ENCODE measurements around the gene TFF2.

Gene TFF2

GRCh38 chr21:42364304-42364865, 13.6 kb upstream of the TFF2 start:
- no peak for DNase-seq

- no peak for DNase-seq
Measured at GRCh38 chr21:42363312-42363711, 12.5 kb upstream of the TFF2 start.

GRCh38 chr21:42362700-42363099, 11.9 kb upstream of the TFF2 start:
- DNase-seq, result no peak

- no peak for DNase-seq
Measured at GRCh38 chr21:42362198-42362597, 11.4 kb upstream of the TFF2 start.

- no peak for DNase-seq
Measured at GRCh38 chr21:42361286-42361685, 10.5 kb upstream of the TFF2 start.

DNA sequence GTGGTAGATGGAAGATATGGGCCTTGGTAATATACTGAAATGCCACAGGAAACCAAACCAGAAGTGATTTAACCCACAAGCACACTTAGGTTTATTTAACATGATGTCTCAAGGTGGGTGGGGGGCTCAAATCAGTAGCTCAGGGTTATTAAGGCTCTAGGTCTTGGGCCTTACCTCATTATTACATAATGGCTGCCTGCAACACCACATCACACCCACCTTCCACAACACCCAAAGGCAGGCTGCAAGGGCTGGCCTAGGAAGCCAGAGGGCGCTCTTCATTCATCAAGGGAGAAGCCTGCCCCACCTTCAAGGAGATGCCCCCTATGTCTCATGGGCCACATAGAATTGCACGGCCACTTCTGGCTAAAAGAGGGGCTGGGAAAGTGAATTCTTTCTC, 9.5 kb upstream of the TFF2 start:
- DNase-seq, result no peak

GRCh38 chr21:42358937-42359336, 8.1 kb upstream of the TFF2 start:
- no peak for DNase-seq

- DNase-seq, result no peak
Measured at GRCh38 chr21:42358261-42358660, 7.5 kb upstream of the TFF2 start.

DNA sequence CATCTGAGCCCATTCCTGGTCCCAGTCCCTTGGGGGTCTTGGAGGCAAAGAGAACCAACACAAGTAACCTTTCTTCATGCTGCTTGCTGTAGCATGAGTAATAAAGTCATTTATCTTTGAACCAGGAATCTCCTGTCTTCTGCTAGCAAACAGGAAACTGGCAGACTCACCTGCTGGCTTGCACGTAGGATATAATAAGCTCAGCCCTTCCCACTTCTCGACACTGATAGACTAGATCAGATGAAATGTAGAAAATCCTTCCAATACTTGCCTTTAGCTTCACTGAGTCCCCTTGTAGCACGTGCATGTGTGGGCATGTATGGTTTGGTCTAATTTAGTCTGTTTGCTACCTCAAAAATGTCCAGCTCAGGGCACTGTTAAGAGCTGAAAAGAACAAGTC, 6.5 kb upstream of the TFF2 start:
- no peak for DNase-seq

DNA sequence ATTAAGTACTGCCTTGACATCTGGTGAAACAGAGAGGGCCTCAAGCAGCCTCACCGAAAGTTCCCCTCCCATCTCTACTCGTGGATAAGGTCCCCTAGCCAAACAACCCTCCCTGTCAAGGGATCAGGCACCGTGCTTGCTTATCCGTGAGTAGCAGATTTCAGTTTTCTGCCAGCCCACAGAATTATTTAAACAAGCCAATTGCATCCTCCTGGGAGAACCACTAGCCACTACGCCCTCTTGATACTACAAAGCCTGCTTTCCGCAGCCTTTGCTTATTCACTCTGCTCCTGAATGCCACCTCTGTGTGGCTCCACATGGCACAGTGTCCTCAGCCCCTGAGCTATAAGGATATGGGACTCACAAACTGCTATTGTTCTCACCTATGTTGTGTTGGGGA, 5.9 kb upstream of the TFF2 start:
- no peak for DNase-seq

DNA sequence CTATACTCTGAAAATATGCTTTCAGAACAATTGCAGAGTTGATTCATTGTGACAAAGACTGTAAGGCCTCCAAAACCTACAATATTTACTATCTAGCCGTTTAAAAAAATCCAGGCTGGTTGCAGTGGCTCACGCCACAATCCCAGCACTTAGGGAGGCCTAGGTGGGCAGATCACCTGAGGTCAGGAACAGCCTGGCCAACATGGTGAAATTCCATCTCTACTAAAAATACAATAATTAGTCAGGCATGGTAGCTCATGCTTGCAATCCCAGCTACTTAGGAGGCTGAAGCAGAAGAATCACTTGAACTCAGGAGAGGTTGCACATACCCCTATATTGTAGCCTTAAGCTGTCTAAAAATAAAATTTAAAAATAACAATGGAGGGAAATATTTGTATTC, 5.3 kb upstream of the TFF2 start:
- no peak for DNase-seq

- no peak for DNase-seq
Measured at GRCh38 chr21:42353623-42354022, 2.8 kb upstream of the TFF2 start.

GRCh38 chr21:42352441-42353095, 1.8 kb upstream of the TFF2 start:
- DNase-seq, result no peak

DNA sequence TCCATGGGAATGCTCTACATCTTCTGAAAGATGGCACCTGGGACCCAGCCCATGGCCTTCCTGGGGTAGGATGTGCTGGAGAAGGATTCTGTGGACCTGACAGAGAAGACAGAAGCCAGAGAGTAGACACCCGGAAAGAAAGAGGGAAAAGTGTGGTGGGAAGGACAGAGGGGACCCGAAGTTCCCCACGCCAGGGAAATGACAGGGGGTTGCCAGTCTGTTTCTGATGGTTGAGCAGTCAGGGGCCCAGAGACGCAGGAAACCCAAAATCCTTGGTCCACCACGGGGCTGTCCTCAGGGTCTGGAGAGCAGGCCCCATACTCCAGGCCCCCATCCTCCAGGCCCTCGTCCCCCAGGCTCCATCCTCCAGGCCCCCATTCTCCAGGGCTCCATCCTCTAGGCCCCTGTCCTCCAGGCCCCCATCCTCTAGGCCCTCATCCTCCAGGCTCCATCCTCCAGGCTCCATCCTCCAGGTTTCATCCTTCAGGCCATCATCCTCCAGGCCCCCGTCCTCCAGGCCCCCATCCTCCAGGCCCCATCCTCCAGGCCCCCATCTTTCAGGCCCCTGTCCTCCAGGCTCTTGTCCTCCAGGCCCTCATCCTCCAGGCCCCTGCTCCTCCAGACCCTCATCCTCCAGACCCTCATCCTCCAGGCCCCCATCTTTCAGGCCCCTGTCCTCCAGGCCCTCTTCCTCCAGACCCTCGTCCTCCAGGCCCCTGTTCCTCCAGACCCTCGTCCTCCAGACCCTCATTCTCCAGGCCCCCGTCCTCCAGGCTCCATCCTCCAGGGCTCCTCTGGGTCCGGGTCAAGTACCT, 1.0 kb upstream of the TFF2 start:
- no peak for DNase-seq

DNA sequence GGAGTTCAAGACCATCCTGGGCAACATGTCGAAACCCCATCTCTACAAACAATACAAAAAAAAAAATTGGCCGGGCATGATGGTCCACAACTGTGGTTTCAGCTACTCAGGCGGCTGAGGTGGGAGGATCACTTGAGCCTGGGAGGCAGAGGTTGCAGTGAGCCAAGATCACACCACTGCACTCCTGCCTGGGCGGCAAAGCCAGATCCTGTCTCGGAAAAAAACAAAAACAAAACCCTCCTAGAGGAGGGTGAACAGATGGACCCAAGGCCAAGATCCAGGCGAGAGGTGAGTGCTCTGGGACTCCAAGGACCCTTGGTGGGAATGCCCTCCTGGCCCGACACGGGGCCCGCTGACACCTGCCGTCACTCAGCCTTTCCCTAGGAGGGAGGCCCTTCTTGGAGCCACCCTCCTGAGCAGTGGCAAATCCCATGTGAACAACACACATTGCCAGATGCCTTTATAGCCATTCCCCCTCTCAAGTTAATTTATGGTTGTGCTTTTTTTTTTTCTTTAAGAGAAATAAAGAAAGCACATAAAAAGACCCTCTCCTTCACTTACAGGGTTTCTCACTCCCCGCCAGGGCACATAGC, 380 bp downstream of the TFF2 start:
- no peak for DNase-seq

GRCh38 chr21:42349420-42350317, 1.1 kb downstream of the TFF2 start:
- DNase-seq, result no peak

DNA sequence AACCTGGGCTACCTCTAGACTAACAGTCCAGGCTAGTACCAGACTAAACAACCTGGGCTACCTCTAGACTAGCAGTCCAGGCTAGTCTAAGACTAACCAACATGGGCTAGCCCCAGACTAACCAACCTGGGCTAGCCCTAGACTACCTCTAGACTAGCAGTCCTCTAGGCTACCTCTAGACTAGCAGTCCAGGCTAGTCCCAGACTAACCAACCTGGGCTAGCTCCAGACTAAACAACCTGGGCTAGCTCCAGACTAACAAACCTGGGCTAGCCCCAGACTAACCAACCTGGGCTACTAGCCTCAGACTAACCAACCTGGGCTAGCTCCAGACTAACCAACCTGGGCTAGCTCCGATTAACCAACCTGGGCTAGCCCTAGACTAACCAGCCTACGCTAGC, 2.0 kb downstream of the TFF2 start:
- no peak for DNase-seq

GRCh38 chr21:42347601-42348327, 3.0 kb downstream of the TFF2 start:
- no peak for DNase-seq

GRCh38 chr21:42346866-42347600, 3.8 kb downstream of the TFF2 start:
- DNase-seq, result no peak

GRCh38 chr21:42346441-42346840, 4.4 kb downstream of the TFF2 start:
- DNase-seq, result no peak

- no peak for DNase-seq
Measured at GRCh38 chr21:42344631-42345030, 6.2 kb downstream of the TFF2 start.
